Measurements from ENCODE around the gene TST. TPM values are rescaled to one million over a fixed set of nuclear protein-coding genes. Genes with fewer than 3 reads are reported as not detected.

Gene TST
- total and polyA plus RNA-seq, 2 of the 8 experiments (the other 6 are each of a cell fraction or from before 2014, with no cell fraction given): 22.6 to 61.6 TPM

GRCh38 chr22:36965696-36966095 is 53.6 kb downstream of the TST start:
- 72% methylated on average over 2 of the region's 2 CpGs; no CpG with 5 or more reads in 1 of the 2 experiments for WGBS, 2 experiments (ENCODE audit: extremely low coverage in 1 of 2, insufficient coverage in 1 of 2, insufficient read length in 1 of 2, insufficient replicate concordance in 2 of 2, low coverage in 1 of 2, low lambda C conversion rate in 2 of 2, missing lambda C conversion rate in 1 of 2)
- Histone ChIP-seq H3K36me3 (ENCODE audit: control insufficient read depth in 2 of 4, insufficient read depth in 4 of 4, low read length in 3 of 4) (no peaks in the 10 kb centered on the region), H3K9ac (replicated peaks in 1 of 4; ENCODE audit: extremely low read depth in 1 of 4, low read depth in 3 of 4, low read length in 3 of 4) (no peak overlapping the region), H3K79me2 (ENCODE audit: control insufficient read depth in 1 of 2, insufficient read depth in 2 of 2, low read length in 2 of 2) (no peaks in the 10 kb centered on the region), H2BK120ac (replicated peaks; ENCODE audit: low read depth, low read length) (no peak overlapping the region), H3K4me2 (ENCODE audit: insufficient read depth in 1 of 2, low read depth in 2 of 2, low read length in 2 of 2) (no peak overlapping the region), H3K4me1 (replicated peaks in 1 of 4; ENCODE audit: control insufficient read depth in 3 of 4, insufficient read depth in 4 of 4, low read length in 3 of 4) (0 out of 7 replicates have a peak, but pooled peaks cover 0 to 3% (median 0%) of the 10 kb centered on the region in 4 experiments), H2BK20ac (ENCODE audit: low read length) (no peak overlapping the region), H3K18ac (ENCODE audit: extremely low read depth, low read length) (no peak overlapping the region), H2BK12ac (ENCODE audit: low read depth, low read length) (no peak overlapping the region), H2AFZ (ENCODE audit: low read length) (no peak overlapping the region), H3K27me3 (replicated peaks in 1 of 4; ENCODE audit: control insufficient read depth in 3 of 4, extremely low read depth in 1 of 4, insufficient read depth in 3 of 4, low read length in 3 of 4) (no peaks in the 10 kb centered on the region; a peak in 1 of 7 replicates), H3K23ac (ENCODE audit: insufficient read length) (no peak overlapping the region), H3K9me3 (ENCODE audit: insufficient read depth in 2 of 2, low read depth in 1 of 2, low read length in 1 of 2) (no peaks in the 10 kb centered on the region), H3K27ac (ENCODE audit: low read depth, low read length) (no peak overlapping the region), H3K4me3 (ENCODE audit: extremely low read depth in 1 of 4, insufficient read depth in 2 of 4, low read depth in 3 of 4, low read length in 4 of 4) (no peak overlapping the region), H2BK15ac (ENCODE audit: low read length) (no peak overlapping the region), H3K56ac (replicated peaks; ENCODE audit: insufficient read length, low read depth, low read length) (no peak overlapping the region), H2AK5ac (ENCODE audit: low read depth, low read length) (no peak overlapping the region), H3K79me1 (ENCODE audit: low read depth, low read length) (no peaks in the 10 kb centered on the region), H2BK5ac (ENCODE audit: low read depth, low read length) (no peak overlapping the region), H3K23me2 (ENCODE audit: low read depth, low read length) (no peaks in the 10 kb centered on the region), H3K4ac (replicated peaks; ENCODE audit: insufficient read length, low read depth, low read length) (no peak overlapping the region), H4K8ac (ENCODE audit: extremely low read depth, insufficient read depth, low read length) (0 out of 2 replicates have a peak overlapping the region, but pooled peaks have one; percentile 14), H4K20me1 (replicated peaks in 1 of 2; ENCODE audit: control insufficient read depth in 1 of 2, insufficient read depth in 2 of 2, low read length in 2 of 2) (no peaks in the 10 kb centered on the region), H4K5ac (ENCODE audit: insufficient read length, low read depth, low read length) (no peak overlapping the region), H3K14ac (ENCODE audit: insufficient read length) (no peak overlapping the region), H4K91ac (replicated peaks; ENCODE audit: insufficient read length, low read length) (no peak overlapping the region)
- DNase-seq (ENCODE audit: low read depth in 1 of 2, low spot score in 2 of 2): no peak
- ChIA-PET CTCF (ENCODE audit: partially characterized antibody) (interaction anchor here (0.6 to 8.2 kb wide), 9 partner anchors 11 to 420 kb away, joined by 3 to 68 read pairs (median 4); no protein-coding TSS in a partner anchor), POLR2A (ENCODE audit: partially characterized antibody) (interaction anchor here (0.6 to 1.7 kb wide), 3 partner anchors 9 to 134 kb away, joined by 3 to 4 read pairs (median 3); no protein-coding TSS in a partner anchor)
- FAIRE-seq: no peak
- TF ChIP-seq SRF (IDR thresholded peaks at IDR 0.05; ENCODE audit: low read depth, low read length) (no peak), MAX (IDR thresholded peaks at IDR 0.05) (no peak), RFX5 (IDR thresholded peaks at IDR 0.05; ENCODE audit: borderline replicate concordance, low read depth, low read length) (no peak), POLR2A (IDR thresholded peaks at IDR 0.05; ENCODE audit: control extremely low read depth in 1 of 2, low read depth in 2 of 2, low read length in 2 of 2) (no peak)

Data from H1 (cell line).